ENCODE measurements around the gene RASSF3.

DNA sequence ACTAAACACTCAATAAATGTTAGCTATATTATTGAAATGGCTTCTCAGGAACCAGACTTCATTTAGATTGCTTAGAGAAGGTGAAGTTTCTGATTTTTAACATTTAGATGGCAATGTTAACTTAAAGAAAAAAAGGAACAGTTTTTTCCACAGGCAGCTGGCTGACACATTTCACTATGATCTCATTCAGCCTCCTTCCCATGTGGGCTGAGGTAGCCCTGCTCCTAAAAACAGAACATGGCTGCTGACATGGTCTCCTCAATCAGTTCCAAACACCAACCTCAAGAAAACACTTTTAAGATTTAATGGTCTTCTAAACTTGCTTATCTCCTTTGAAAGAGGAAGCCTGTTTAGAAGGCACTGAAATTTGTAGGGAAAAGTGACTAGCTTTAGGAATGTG, 125.1 kb downstream of the RASSF3 start:
- TF ChIP-seq, protein P1, sequence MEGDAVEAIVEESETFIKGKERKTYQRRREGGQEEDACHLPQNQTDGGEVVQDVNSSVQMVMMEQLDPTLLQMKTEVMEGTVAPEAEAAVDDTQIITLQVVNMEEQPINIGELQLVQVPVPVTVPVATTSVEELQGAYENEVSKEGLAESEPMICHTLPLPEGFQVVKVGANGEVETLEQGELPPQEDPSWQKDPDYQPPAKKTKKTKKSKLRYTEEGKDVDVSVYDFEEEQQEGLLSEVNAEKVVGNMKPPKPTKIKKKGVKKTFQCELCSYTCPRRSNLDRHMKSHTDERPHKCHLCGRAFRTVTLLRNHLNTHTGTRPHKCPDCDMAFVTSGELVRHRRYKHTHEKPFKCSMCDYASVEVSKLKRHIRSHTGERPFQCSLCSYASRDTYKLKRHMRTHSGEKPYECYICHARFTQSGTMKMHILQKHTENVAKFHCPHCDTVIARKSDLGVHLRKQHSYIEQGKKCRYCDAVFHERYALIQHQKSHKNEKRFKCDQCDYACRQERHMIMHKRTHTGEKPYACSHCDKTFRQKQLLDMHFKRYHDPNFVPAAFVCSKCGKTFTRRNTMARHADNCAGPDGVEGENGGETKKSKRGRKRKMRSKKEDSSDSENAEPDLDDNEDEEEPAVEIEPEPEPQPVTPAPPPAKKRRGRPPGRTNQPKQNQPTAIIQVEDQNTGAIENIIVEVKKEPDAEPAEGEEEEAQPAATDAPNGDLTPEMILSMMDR (IDR thresholded peaks at IDR 0.05), result no peak
- no peak for TF ChIP-seq POLR2A (IDR thresholded peaks at IDR 0.05)

All from gastroesophageal sphincter (tissue), 3 donors.